SK-N-SH treated with all-trans-retinoic acid at 6 μM for 48 hours (cell line): ENCODE data around the gene DCTN4.

Experiments used
- ARNTL ChIP-seq: fragments of 450-650 bp; formaldehyde crosslinking; IDR thresholded peaks from 2 replicates; pipeline ENCODE4 v1.5.0; 2020; ENCODE audit warnings: low read depth, mild to moderate bottlenecking, moderate library complexity, borderline replicate concordance
- BACH2 ChIP-seq: fragments of 250-450 bp; sonication (Bioruptor Pico); IDR thresholded peaks from 2 replicates; pipeline ENCODE4 v1.9.0; 2021; ENCODE audit warnings: mild to moderate bottlenecking, borderline replicate concordance
- CREB5 ChIP-seq: fragments of 250-450 bp; sonication (Bioruptor Pico); IDR thresholded peaks from 2 replicates; pipeline ENCODE4 v1.5.1; 2020; ENCODE audit warnings: low read depth, mild to moderate bottlenecking, moderate library complexity
- CSDC2 ChIP-seq: fragments of 250-450 bp; sonication (Bioruptor Pico); IDR thresholded peaks from 2 replicates; pipeline ENCODE4 v1.5.0; 2020; ENCODE audit warnings: mild to moderate bottlenecking, moderate library complexity
- ESRRG ChIP-seq: fragments of 250-450 bp; sonication (Bioruptor Pico); IDR thresholded peaks from 2 replicates; pipeline ENCODE4 v1.6.1; 2021; ENCODE audit warnings: mild to moderate bottlenecking
- PATZ1 ChIP-seq: fragments of 250-450 bp; sonication (Bioruptor Pico); IDR thresholded peaks from 2 replicates; pipeline ENCODE4 v1.8.0; 2020; ENCODE audit warnings: mild to moderate bottlenecking, moderate library complexity, borderline replicate concordance
- POU6F1 ChIP-seq: fragments of 250-450 bp; sonication (Bioruptor Pico); IDR thresholded peaks from 2 replicates; pipeline ENCODE4 v1.8.0; 2021; ENCODE audit warnings: low read depth, mild to moderate bottlenecking, moderate library complexity, borderline replicate concordance
- TSHZ2 ChIP-seq: fragments of 250-450 bp; sonication (Bioruptor Pico); IDR thresholded peaks from 2 replicates; pipeline ENCODE4 v1.5.0; 2020; ENCODE audit warnings: mild to moderate bottlenecking, moderate library complexity
- ZC3H10 ChIP-seq: fragments of 250-450 bp; sonication (Bioruptor Pico); IDR thresholded peaks from 2 replicates; pipeline ENCODE4 v1.5.1; 2021; ENCODE audit warnings: mild to moderate bottlenecking, moderate library complexity
- ZFP3 ChIP-seq: fragments of 250-450 bp; sonication (Bioruptor Pico); IDR thresholded peaks from 2 replicates; pipeline ENCODE4 v1.5.0; 2020; ENCODE audit warnings: mild to moderate bottlenecking, moderate library complexity
- ZFP30 ChIP-seq: fragments of 450-650 bp; formaldehyde crosslinking; IDR thresholded peaks from 2 replicates; pipeline ENCODE4 v1.5.0; 2022; ENCODE audit warnings: mild to moderate bottlenecking, moderate library complexity
- ZNF565 ChIP-seq: fragments of 450-650 bp; formaldehyde crosslinking; conservative IDR thresholded peaks from 2 replicates; pipeline ENCODE4 v1.5.0; 2020; ENCODE audit warnings: low read depth, mild to moderate bottlenecking, moderate library complexity
- ZNF8 ChIP-seq: fragments of 450-650 bp; formaldehyde crosslinking; IDR thresholded peaks from 2 replicates; pipeline ENCODE4 v1.5.0; 2020; ENCODE audit warnings: mild to moderate bottlenecking, moderate library complexity

GRCh38 chr5:150789943-150790611 is 31.3 kb upstream of the DCTN4 start:
- no peak for TF ChIP-seq CREB5 (CRISPR knock-in tag)
- TF ChIP-seq ARNTL (CRISPR knock-in tag) = no peak
- no peak for TF ChIP-seq ESRRG (CRISPR knock-in tag)
- TF ChIP-seq ZNF8 (CRISPR knock-in tag) = no peak
- TF ChIP-seq POU6F1 (CRISPR knock-in tag) = no peak
- no peak for TF ChIP-seq ZFP30 (CRISPR knock-in tag)
- TF ChIP-seq ZNF565 (CRISPR knock-in tag) = no peak
- no peak; the same call in 1 of the 2 replicates for TF ChIP-seq ZFP3 (CRISPR knock-in tag)
- no peak for TF ChIP-seq CSDC2
- no peak for TF ChIP-seq TSHZ2
- peak; percentile 70; the same call in 1 of the 2 replicates for TF ChIP-seq ZC3H10 (CRISPR knock-in tag)
- TF ChIP-seq PATZ1 (CRISPR knock-in tag) = peak; percentile 73
- TF ChIP-seq BACH2 = no peak
